GM21526 (cell line): Measurements from ENCODE around the gene TUB.

ENCODE experiments used
- ATAC-seq: cut with Tn5 transposase; IDR thresholded peaks from one replicate; pipeline ENCODE4 v1.9.1; 2021; ENCODE audit warnings: moderate library complexity; ENCODE audit not compliant: unreplicated experiment, low FRiP score

Gene TUB

DNA sequence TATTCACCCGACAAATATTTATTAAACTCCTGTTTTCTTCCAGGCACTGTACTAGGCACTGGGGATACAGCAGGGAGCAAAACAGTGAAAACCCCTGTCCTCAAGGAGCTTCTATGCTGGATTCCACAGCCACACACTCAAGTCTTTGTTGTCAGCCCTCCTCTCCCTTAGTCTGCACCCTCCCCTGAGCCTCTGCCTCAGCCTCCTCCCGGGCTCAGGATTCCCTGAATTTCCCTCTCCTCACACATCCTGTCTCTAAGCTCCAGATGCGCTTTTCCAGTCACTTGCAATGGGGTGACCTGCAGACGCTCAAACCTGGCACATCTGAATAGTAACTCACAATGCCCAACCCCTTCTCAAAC is 13.5 kb upstream of the TUB start:
- ATAC-seq, result no peak

GRCh38 chr11:8067929-8068575 is 13.0 kb upstream of the TUB start:
- ATAC-seq, result no peak

DNA sequence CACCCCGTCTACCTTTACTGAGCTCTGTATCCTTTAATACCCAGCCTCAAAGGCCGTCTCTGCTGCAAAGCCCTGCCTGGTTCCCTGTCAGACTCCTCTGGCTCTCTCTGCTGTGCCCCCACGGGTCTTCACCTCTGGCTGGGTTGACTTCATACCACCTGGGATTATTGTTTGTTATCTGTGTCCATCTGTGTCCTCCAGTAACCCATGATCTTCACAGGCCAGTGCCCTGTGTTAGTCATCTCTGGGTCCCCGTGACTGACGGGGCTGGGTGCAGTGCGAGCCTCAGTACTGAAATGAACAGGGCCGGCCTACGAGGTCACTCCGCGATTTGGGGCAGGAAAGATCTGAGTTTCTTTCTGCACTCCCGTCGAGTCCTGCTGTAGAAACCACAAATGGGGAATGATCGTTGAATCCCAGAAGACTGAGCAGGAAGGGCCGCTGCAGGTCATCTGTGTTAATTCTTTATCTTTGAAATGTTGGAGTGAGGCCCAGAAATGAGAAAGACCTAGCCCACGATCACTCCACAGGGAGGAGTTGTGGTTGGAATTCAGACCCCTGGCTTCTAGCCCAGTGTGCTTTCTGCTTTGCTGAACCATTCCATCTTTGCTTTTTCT is 12.3 kb upstream of the TUB start:
- ATAC-seq, result no peak

DNA sequence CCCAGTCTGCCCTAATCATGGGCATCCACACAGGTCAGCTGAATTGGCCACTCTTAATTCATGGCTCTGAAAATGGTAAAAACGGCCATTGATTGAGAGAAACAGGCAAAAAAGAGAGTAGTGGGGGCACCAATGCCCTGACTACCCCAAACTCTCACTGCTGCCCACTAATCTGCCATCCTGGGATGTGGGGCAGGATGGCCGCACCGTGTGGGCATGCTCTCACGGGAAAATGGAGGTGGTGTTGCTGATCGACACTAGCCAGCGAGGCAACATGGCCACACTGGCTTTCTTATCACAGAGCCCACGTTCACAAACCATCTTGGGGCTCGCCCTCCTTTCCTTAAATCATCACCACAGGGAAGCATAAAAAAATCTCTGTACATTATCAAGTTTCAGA is 11.2 kb upstream of the TUB start:
- ATAC-seq, result no peak

DNA sequence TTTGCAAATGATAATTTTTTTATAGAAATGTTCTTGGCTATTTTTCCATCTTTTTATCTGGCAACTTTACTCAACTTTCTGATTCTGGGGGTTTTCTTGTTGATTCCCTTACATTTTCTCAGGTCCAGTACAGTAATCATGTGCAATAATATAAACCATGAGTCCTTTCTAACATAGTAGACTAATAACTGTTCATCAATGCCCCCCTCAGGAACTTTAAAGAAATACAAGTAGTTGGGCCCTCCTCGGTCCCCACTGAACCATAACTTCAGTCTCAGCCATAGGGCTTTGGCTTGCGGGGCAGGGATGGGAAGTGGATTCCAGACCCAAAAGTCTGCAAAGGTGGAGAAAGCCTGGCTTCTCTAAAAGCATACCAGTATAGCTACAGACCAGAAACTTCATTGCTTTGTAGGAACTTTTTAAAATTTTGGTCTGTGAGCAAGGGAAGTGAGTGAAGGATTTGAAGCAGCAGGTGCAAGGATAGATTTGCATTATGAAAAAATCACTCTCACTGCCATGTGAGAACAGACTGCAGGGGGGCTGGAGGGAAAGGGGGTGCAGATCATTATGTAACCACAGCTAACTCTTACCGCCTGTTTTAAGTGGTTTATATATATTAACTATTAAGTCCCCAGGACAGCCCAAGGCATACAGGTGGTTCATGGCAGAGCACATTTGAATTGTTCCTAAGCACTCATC is 10.4 kb upstream of the TUB start:
- peak; percentile 57 for ATAC-seq

DNA sequence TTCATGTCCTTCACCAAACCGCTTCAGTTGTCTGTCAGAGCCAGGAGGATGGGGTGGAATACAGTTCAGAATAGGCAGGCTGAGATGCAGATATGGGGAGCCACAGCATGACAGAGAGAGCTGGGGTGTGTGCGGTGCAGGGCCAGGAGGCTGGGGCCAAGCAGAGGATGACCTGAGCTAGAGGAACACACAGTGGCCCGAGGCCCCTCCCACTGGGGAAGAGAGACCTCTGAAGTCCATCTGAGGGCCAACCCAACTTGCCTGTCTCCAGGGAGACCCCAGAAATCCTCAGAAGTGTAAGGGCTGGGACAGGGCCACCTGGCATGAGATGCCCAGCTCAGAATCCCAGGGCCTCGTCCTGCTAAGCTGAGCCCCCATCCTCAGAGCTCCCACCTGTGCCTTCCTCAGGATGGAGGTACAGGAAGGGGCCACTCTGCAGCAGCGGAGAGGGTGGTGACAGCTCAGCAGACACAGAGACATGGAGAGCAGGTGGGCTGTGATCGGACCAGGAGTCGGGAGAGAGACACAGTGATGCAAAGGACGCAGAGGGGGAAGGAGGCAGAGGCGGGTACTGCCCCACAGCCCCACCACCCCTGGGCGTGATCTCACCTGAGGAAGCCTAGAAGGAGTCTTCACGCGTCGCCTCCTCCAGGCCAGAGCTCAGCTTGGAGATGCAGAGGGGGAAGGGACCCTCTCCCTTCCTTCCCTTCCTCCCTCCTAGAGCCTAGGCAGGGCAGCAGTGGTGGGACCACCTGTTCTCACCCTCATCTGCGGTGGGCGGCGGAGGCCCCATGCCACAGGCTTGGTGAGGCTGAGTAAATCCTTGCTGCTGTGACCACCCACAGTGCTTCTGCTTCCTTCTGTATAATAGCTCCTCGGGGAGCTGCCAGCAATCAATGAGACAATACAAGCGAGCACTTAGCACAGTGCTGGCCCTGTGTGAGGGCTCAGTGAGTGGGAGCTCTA is 9.1 kb upstream of the TUB start:
- ATAC-seq, result no peak

- no peak for ATAC-seq
Measured at GRCh38 chr11:8075119-8075726, 5.8 kb upstream of the TUB start.

DNA sequence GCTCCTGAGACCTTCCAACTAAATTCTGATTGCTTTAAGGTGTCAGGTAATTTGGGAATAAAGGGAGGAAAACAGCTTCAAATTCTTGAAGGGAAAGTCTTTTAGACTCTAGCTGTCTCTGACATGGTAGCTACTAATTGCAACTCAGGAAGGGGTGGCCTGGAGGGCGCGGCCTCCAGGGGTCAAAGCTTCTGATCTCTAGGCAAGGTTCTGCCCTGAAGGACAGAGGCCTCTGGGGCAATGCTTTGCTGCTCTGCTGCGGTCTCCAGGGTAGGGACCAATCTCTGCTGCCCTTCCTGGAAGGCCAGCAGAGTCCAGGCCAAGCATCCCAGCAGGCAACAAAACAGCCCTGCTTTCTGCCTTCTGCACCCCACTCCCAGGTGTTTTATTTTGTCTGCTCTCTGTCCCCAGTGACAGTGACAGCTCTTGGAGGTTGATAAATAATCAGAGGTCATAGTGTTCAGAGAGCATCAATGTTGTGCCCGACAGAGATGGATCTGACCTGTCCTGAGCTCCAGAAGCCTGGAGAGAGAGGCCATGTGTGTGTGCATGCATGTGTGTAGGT is 1.8 kb upstream of the TUB start:
- no peak for ATAC-seq

- no peak for ATAC-seq
Measured at GRCh38 chr11:8080069-8080670, 841 bp upstream of the TUB start.

DNA sequence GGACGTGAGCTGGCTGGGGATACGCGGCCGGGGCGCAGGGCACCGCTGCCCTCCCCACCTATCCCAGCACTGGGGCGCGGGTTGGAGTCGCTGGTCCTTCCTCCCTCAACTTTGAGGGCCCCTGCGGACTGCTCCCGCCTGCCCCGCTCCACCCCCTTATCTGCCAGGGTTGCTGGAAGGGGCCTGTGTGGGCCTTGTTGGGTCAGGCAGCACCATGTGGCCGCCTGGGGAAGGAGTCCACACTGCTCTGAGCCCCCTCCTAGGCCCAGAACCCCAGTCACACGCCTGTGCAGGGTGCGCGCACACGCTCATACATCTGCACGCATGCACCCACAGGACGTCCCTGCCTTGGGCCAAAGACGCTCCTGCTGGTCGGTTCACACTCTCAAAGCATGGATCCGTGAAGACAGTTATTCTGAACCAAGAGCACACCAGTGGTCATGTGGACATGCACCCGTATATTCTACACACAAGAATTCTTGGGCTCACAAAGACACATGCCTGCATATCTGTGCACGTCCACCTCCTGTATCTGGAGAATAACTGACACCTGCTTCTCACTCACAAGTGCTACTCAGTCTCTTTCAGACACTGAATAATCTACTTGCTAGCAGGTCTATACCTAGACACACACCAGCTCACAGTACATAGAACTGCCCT is 710 bp downstream of the TUB start:
- ATAC-seq, result no peak

- no peak for ATAC-seq
Measured at GRCh38 chr11:8082391-8083087, 1.5 kb downstream of the TUB start.

GRCh38 chr11:8083088-8083395 is 2.0 kb downstream of the TUB start:
- no peak for ATAC-seq

DNA sequence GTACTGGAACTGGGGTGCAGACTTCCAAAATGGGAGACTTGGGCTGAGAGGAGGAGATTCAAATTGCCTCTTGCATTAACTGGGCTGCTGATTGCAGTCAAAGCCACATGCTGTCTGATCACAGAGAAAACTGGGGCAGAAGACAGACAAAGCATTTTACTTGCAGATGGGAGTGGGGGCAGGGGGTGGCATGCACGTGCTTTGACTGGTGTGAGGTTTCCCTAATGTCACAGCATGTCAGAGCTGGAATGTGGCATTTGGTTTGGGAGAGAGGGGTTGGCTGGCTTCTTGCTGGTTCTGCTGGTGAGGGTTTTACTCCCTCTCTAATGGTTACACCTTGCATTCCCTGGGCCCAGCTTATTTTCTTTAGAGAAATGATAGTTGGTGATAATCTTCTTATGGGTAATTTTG is 2.9 kb downstream of the TUB start:
- ATAC-seq, result no peak

GRCh38 chr11:8084352-8084751 is 3.3 kb downstream of the TUB start:
- no peak for ATAC-seq

DNA sequence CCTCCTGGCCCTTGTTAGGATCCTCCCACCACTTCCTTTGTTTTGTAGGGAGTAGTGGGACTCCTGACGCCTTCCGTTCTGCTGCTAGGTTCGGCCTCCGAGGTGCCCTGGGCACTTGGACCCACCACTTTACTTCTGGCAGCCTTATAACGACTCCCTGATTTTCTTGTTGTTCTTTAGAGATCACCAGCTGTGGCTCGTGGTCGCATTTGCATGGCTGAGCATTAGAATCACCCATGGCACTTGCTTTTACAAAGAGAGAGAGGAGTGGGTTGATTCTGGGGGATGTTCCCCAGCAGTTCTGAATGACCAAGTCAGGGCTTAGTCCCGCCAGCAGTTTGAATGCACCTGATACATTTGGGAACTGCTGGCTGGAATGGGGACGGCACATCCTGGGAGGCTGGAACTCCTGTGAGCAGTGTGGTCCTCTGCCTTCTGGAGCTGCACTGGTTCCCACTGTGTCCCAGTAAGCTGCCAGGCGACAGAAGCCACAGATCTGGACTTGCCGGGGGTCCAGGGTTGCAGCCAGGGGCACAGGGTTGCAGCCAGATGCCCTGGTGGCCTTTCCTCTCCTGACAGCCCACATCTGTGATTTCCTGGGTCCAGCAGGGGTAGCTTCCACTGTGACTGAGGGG is 4.1 kb downstream of the TUB start:
- no peak for ATAC-seq

DNA sequence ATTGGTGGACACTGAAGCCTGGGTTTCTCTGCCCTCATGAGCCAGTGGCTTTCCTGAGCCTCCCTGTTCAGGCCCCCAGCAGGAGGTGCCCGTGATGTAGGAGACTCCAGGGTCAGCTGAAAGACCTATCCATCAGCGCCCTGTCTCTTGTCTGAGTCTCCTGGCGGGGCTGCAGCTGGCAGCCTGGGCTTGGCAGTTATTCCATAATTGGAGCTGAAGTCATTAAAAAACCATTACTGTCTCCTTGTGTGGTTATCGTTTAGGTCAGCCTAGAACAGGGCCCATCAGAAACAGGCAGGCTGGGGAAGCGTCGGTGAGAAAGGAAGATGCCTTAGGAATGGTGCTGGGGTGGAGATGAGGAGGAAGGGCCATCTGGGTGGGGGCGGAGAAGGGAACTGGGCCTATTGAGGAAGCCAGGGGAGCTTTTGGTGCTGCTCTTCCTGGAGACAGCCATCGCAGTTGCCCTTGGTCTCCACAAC is 5.0 kb downstream of the TUB start:
- no peak for ATAC-seq

GRCh38 chr11:8086571-8086970 is 5.6 kb downstream of the TUB start:
- no peak for ATAC-seq

DNA sequence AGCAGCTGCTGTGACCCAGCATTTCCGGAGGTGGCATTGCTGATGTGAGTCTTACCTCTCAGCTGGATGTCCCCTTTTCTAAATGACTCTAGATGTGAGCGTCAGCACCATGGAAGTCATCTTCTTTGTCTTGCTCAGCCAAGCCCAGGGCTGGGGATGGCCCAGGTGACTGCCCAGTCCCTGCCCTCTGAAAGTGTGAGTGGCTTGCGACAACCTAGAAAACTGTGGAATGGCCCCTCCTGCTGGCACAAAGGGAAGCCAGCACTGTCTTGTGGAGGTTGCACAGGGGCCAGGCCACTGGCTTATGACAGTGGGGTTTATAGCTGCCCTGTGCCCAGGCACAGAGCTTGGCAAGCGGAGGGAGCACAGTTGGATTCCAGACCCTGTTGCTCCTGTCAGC is 6.2 kb downstream of the TUB start:
- no peak for ATAC-seq
